Measurements from ENCODE around the gene RAPGEF5. TPM values are rescaled to one million over a fixed set of nuclear protein-coding genes. Genes with fewer than 3 reads are reported as not detected.
A peak's percentile ranks its signal among the peaks of the same experiment; 100 is the strongest.

The RAPGEF5 gene
- total RNA-seq, 1 donor from 2014 or later = 12.4 TPM

DNA sequence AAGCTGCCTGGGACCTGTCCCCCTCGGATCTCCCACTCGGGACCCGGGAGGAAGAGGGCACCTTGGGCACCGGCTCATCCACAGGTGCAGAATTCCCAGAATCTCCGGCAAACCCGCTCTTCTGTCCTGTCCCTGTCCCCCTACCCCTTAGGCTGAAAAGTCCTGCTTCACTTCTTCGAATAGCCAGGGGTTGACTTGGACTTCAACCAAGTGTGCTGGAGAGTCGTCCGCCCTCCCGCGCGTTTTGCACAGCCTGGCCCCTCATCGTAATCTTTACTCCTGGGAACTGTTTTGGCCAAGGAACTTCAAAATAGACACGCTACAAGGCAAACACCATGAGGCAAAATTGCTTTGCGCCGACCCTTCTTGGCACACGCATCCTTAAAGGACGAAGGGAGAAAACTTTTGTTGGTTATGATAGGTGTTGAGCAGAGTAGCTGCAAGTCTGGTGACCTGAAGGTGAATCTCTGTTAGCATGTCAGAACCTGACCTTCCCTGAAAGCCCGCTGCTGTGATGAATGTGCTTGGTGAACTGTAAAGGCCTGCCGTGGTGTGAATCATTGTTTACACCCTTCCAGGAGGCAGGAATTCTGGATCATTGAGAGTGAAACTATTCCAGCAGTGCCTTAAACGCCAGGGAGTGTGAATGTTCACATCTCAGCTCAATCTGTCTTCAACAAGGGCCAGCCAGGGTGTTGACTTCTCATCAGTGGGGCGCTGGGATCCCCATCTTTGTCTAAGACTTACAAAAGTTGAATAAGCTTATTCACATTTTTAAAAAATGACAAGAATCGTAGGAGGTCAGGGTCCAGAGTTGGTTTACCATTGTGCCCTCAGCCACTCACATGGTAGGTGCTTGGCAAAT lies 589 bp upstream of the RAPGEF5 start:
- no peak overlapping the region for H3K27ac Mint-ChIP-seq
- intact Hi-C loops (cut with micrococcal nuclease) = loop anchor here (5.0 kb wide), 1 partner anchor 90 kb away; no protein-coding TSS in a partner anchor

DNA sequence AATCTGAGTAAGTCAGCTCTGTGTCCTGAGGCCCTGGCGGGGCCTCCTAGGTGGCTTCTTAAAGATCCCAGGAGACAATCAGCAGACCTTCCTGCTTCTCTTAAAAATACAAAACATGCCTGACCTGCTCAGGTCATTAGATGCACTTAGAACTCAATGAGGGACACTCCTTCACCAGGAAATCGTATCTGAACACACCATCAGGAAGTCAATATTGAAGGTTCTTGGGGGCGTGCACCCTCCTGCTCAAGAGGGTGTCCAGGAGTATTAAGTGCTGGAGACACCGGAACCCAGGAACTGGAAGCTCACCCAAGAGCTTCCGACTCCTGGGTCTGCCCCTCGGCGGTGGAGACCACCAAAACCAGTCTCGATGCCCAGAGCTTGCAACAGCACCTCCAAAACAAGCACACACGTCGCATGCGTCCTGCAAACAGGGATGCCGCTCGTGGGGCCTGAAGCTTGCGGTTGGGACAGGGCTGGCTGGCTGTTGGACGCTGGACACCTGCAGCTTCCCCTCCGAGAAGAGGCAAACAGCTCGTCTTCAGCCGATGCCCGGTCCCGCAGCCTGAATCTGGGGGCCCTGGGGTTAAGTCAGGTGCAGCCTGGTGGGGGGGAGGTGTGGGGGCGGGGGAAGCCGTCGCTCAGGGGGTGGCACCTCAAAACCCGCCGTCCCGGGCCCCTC lies 803 bp downstream of the RAPGEF5 start:
- peak; percentile 18 for ATAC-seq (ENCODE audit: low read depth)

More for the DNA sequence above, 589 bp upstream of the RAPGEF5 start:
- Mint-ChIP-seq H3K4me3 (peak overlapping the region; percentile 84), H3K4me1 (peaks cover 19% of the 10 kb centered on the region), H3K27me3 (peaks cover 23% of the 10 kb centered on the region), H3K36me3 (ENCODE audit: low read depth) (peaks cover 3% of the 10 kb centered on the region), H3K9me3 (peaks cover 11% of the 10 kb centered on the region)
- TF ChIP-seq, protein P1, sequence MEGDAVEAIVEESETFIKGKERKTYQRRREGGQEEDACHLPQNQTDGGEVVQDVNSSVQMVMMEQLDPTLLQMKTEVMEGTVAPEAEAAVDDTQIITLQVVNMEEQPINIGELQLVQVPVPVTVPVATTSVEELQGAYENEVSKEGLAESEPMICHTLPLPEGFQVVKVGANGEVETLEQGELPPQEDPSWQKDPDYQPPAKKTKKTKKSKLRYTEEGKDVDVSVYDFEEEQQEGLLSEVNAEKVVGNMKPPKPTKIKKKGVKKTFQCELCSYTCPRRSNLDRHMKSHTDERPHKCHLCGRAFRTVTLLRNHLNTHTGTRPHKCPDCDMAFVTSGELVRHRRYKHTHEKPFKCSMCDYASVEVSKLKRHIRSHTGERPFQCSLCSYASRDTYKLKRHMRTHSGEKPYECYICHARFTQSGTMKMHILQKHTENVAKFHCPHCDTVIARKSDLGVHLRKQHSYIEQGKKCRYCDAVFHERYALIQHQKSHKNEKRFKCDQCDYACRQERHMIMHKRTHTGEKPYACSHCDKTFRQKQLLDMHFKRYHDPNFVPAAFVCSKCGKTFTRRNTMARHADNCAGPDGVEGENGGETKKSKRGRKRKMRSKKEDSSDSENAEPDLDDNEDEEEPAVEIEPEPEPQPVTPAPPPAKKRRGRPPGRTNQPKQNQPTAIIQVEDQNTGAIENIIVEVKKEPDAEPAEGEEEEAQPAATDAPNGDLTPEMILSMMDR (IDR thresholded peaks at IDR 0.05) = no peak
- POLR2A ChIA-PET = interaction anchor here (0.6 kb wide), 1 partner anchor 18 kb away, joined by 3 read pairs; no protein-coding TSS in a partner anchor
- no peak for DNase-seq
- ATAC-seq (ENCODE audit: low read depth) = no peak
- CTCF ChIA-PET = no interaction called here

DNA sequence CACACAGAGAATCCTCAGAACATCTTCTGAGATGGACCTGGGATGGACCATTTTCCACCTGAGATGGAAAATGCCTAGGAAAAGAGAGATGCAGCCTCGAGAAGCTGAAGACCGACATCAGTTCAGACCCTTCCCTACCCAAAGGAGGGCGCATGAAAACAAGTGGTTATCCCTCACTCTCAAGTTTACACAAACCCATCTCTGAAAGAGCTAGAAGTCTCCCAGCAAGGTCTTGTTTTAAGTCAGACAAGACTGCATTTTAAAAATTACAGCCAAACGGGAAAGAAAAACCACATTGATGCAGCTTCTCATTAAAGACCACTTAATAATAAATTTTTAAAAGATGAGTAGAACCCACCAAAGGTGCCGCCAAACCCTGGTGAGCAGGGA lies 1.3 kb downstream of the RAPGEF5 start:
- Mint-ChIP-seq H3K36me3 (ENCODE audit: low read depth) (peaks cover 5% of the 10 kb centered on the region), H3K4me3 (peak overlapping the region; percentile 78), H3K4me1 (peaks cover 27% of the 10 kb centered on the region), H3K27me3 (peaks cover 23% of the 10 kb centered on the region), H3K9me3 (peaks cover 16% of the 10 kb centered on the region), H3K27ac (no peak overlapping the region)
- POLR2A ChIA-PET = interaction anchor here (1.4 kb wide), 1 partner anchor 90 kb away, joined by 5 read pairs; no protein-coding TSS in a partner anchor
- no peak for ATAC-seq (ENCODE audit: low read depth)
- TF ChIP-seq, protein P1 (IDR thresholded peaks at IDR 0.05) = no peak
- CTCF ChIA-PET = no interaction called here
- intact Hi-C loops (cut with micrococcal nuclease) = loop anchor here (5.0 kb wide), 1 partner anchor 92 kb away; no protein-coding TSS in a partner anchor
- DNase-seq = no peak

More for the DNA sequence above, 803 bp downstream of the RAPGEF5 start:
- Mint-ChIP-seq H3K4me1 (peaks cover 22% of the 10 kb centered on the region), H3K27me3 (peaks cover 23% of the 10 kb centered on the region), H3K9me3 (peaks cover 16% of the 10 kb centered on the region), H3K36me3 (ENCODE audit: low read depth) (peaks cover 5% of the 10 kb centered on the region), H3K27ac (no peak overlapping the region), H3K4me3 (peak overlapping the region; percentile 78)
- TF ChIP-seq, protein P1 (IDR thresholded peaks at IDR 0.05) = no peak
- POLR2A ChIA-PET = interaction anchor here (0.7 to 1.4 kb wide), 2 partner anchors 89 to 192 kb away, joined by 5 to 9 read pairs; no protein-coding TSS in a partner anchor
- intact Hi-C loops (cut with micrococcal nuclease) = loop anchor here (5.0 kb wide), 1 partner anchor 91 kb away; no protein-coding TSS in a partner anchor
- CTCF ChIA-PET = no interaction called here
- no peak for DNase-seq

DNA sequence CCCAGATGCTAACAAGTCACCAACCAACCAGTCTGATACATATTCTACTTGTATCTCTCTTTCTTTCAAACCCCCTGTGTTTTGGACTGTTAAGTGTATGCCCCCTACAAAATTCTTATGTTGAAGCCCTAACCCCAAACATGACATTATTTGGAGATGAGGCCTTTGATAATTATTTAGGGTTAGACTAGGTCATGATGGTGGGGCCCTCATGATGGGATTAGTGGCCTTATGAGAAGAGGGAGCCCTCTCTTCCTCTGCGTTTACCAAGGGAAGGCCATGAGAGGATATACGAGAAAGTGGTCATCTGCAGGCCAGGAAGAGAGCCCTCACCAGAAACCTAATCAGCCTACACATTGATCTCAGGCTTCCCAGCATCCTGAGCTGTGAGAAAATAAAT lies 2.5 kb downstream of the RAPGEF5 start:
- ATAC-seq (ENCODE audit: low read depth) (no peak), DNase-seq (no peak)
- TF ChIP-seq, protein P1 (IDR thresholded peaks at IDR 0.05) = no peak
- peaks cover 27% of the 10 kb centered on the region for H3K4me1 Mint-ChIP-seq
- no peak overlapping the region for H3K4me3 Mint-ChIP-seq
- CTCF ChIA-PET = no interaction called here
- H3K9me3 Mint-ChIP-seq = peaks cover 16% of the 10 kb centered on the region
- peaks cover 23% of the 10 kb centered on the region for H3K27me3 Mint-ChIP-seq
- POLR2A ChIA-PET = no interaction called here
- intact Hi-C loops (cut with micrococcal nuclease) = no loop called here
- no peak overlapping the region for H3K27ac Mint-ChIP-seq
- H3K36me3 Mint-ChIP-seq (ENCODE audit: low read depth) = peaks cover 5% of the 10 kb centered on the region

DNA sequence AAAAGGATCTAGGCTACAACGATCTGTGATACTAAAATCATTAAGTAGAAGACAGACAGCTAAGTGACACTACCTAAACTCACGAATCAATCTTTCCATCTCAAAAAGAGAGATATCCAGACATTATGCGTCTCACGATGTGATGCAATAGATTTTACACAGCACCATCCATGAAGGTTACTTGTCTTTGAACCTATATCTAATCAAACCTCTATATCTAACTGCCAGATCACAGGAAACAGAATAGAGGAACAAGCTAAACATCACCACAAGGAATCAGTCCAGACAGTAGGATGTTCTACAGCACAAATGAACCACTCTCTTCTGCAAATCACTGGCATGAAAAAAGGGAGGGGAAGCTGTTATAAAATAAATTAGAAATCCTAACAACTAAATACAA lies 4.1 kb downstream of the RAPGEF5 start:
- H3K27ac Mint-ChIP-seq = no peak overlapping the region
- intact Hi-C loops (cut with micrococcal nuclease) = no loop called here
- peaks cover 5% of the 10 kb centered on the region for H3K36me3 Mint-ChIP-seq (ENCODE audit: low read depth)
- DNase-seq = no peak
- peaks cover 16% of the 10 kb centered on the region for H3K9me3 Mint-ChIP-seq
- POLR2A ChIA-PET = no interaction called here
- TF ChIP-seq, protein P1 (IDR thresholded peaks at IDR 0.05) = no peak
- peaks cover 27% of the 10 kb centered on the region for H3K4me1 Mint-ChIP-seq
- peaks cover 22% of the 10 kb centered on the region for H3K27me3 Mint-ChIP-seq
- H3K4me3 Mint-ChIP-seq = no peak overlapping the region
- no peak for ATAC-seq (ENCODE audit: low read depth)
- CTCF ChIA-PET = no interaction called here

Data from activated B cell treated with CpG ODN at 0.5 μM for 24 hours (primary cell).